SK-N-SH (cell line): ENCODE data around the gene LRRC36.

ENCODE experiments used
- CTCF ChIP-seq: fragments of 200-600 bp; sonication (generic); IDR thresholded peaks from 2 replicates; pipeline ENCODE4 v1.6.1; 2017; ENCODE audit warnings: antibody characterized with exemption, mild to moderate bottlenecking, moderate library complexity
- EZH2phosphoT487 ChIP-seq: fragments of 200-600 bp; sonication (generic); IDR thresholded peaks from 2 replicates; pipeline ENCODE4 v1.6.1; 2017; ENCODE audit warnings: low read depth, mixed run types, mild to moderate bottlenecking, antibody characterized with exemption, moderate library complexity, borderline replicate concordance
- MAX ChIP-seq: IDR thresholded peaks from 2 replicates; pipeline ENCODE4 v1.4.0; 2012; ENCODE audit warnings: low read depth
- NFIC ChIP-seq: IDR thresholded peaks from 2 replicates; pipeline ENCODE4 v1.4.0; 2012; ENCODE audit warnings: borderline replicate concordance
- NRF1 ChIP-seq: IDR thresholded peaks from 2 replicates; pipeline ENCODE4 v1.6.1; 2012; ENCODE audit warnings: low read depth, mild to moderate bottlenecking, low read length
- SIN3A ChIP-seq: IDR thresholded peaks from 2 replicates; pipeline ENCODE4 v1.6.1; 2012; ENCODE audit warnings: low read depth, mild to moderate bottlenecking, low read length, moderate library complexity, borderline replicate concordance

- no peak for TF ChIP-seq NRF1
- no peak for TF ChIP-seq CTCF
- TF ChIP-seq SIN3A: no peak
- no peak for TF ChIP-seq MAX
- no peak for TF ChIP-seq EZH2phosphoT487
- no peak for TF ChIP-seq NFIC
These were observed 87.6 kb downstream of the LRRC36 start for GRCh38 chr16:67413978-67414911.
